Lung microvascular endothelial cell (primary cell): ENCODE measurements around the gene ENOX1. TPM values are rescaled to one million over a fixed set of nuclear protein-coding genes. Genes with fewer than 3 reads are reported as not detected.

Source experiments
- DNase-seq, 2 donors: peaks; one replicate each; pipeline versions ENCODE4 v3.0.0 to v3.0.0-alpha.2; 2010; ENCODE audit warnings: low read depth in 2 of 2
- total RNA-seq: library from RNA; depleted of rRNA; stranded (reverse); fragments of >200 nt; gene quantifications from 2 replicates; pipeline ENCODE4 v1.2.1, GENCODE V29; 2014

ENOX1 gene
- total RNA-seq, 1 donor from 2014 or later = under 0.01 TPM

DNA sequence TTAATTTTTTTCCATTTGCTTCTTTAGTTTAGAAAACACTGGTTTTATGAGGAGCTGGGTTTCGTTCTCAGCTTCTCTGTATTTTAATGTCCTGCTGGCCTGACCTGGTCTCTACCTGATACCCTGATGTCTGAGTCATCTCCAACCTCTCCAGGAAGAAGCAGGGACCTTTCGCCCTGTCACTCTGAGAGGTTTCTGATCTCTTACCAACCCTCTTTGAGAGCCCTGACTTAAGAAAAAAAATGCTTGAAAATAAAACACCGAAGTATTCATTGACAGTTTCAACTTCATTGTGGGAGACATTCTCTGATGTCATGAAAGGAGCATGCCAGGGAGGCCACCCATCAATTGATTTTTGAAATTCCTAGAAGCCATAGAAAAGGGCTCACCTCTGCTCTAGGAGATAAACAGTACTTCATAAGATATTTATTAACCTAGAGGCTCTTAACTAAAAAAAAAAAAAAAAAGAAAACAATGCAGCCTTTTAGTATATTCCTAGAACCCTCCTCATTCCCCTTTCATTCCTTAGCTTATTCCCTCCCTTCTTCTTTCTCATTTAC, 234.8 kb downstream of the ENOX1 start:
- no peak for DNase-seq

DNA sequence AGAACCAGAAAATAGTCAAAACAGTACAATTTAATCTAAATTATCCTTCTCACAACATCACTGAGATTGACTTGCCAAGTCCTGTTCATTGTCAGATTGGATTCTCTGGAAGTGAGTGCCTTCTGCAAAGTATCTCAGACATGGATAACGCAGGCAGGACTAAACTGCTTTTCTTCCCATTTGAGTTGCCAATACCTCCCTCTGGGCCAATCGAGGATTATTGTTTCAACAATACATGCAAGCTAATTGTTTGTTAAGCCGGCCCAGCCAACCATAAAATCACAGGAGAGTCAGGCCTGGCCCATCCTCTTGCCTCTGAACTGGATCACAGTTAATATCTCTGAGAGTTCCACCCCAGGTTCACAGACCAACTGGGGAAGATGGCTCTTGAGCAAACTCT, 240.0 kb downstream of the ENOX1 start:
- no peak for DNase-seq

DNA sequence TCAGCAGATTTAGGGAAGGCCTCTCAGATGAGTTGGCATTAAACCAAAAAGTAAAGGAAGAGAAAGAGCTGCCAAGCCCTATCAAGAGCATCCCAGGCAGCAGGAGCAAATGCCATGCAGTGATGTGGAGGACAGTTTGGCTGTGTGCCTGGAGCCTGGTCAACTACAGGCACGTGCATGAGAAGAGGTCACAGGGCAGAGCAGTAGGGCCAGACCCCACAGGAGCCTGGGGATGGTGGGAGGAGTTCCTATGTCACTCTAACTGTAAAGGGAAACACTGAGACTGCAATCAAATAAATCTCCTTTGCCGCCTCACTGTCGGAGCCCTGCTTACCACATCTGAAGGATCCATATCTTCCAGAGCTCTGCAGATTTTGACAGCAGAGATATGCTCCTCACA, 240.5 kb downstream of the ENOX1 start:
- DNase-seq = peak in 1 of 2 donors; percentile 22

DNA sequence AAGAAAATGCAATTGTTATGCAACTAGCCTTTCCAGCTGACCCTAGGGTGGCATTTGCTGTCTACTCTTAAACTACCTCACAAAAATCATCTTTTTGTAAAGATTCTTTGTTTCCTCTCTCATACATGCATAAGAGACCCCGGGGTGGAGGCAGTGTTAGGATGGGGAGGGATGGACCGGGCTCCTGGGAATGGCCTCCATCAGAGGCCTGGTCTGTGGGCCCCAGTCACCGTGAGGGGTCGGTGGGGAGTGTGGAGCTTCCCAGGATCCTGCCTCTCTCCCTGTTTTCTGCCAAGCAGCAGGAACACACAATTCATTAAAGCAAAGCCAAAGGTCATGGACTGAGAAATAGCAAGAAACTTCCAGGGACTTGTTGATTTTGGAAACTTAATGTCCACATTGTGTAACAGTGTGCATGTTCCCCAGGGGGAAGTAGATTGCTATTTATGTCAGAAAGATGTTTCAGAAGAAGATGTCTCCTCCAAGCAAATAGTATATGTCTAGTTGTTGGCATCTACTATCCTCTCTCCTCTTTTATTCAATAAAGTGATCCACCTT, 241.4 kb downstream of the ENOX1 start:
- no peak for DNase-seq

DNA sequence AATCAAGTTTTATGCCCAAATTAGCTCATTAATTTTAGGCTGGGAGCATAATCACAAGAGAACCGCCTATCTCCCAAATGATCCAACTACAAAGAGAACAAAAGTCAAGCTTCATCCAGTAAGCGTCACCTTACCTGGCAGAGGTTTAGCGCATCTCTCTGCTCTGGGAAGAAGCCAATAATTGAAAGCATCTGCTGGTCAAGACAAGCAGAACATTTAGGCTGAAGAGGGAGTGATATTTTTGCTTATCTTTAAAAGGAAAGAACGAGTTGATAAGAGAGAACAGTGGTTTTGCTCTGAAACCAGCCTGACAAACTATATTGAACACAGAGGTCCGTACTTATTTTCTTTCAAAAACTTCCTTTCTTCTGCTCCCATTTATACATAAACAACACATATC, 242.1 kb downstream of the ENOX1 start:
- no peak for DNase-seq

DNA sequence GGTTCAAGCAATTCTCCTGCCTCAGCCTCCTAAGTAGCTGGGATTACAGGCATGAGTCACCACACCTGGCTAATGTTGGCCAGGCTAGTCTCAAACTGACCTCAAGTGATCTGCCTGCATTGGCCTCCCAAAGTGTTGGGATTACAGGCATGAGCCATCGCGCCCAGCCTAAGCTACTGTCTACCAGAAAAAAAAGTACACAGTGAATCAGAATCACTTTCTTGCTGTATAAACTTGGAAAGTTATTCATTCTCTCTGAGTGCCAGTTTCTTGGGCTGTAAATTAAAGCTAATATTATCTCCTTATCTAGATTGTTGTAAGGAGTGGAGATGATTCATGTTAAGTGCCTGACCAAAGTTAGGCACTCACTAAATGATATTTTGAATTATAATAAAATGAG, 242.8 kb downstream of the ENOX1 start:
- no peak for DNase-seq

DNA sequence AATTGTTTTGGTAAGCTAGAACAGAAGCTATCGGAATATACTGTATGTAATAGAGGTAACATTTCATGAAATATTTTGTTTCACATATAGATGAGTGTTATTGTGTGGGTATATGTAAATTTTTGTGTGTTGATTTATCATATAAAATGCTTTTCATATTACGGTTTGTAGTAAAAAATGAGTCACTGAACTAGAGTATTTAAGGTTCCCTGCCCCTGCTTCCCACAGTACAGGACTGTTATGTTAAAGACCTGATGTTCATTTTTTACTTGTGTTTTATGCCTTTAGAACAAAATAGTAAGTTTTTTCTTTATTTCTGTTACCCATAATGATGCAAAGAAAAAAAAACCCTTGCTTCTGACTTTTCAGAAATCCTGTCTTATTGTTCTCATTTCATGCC, 243.4 kb downstream of the ENOX1 start:
- DNase-seq = no peak

DNA sequence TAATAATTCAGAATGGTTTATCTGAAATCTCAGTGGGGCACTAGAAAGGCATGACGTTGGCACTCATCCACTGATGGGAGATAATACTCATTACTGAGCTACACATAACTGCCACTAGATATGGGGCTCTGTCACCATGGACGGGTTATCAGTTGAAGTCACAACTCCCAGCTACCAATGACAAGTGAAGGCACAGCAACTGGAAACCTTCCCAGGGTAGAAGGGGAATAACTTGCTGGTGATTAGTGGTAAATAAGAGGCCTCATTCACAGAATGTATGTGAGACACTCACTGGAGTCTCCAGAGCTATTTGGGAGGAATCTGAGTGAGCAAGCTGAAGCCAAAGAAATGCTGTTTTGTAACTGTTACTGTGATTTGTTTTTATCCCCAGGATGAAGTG, 249.6 kb downstream of the ENOX1 start:
- no peak for DNase-seq

DNA sequence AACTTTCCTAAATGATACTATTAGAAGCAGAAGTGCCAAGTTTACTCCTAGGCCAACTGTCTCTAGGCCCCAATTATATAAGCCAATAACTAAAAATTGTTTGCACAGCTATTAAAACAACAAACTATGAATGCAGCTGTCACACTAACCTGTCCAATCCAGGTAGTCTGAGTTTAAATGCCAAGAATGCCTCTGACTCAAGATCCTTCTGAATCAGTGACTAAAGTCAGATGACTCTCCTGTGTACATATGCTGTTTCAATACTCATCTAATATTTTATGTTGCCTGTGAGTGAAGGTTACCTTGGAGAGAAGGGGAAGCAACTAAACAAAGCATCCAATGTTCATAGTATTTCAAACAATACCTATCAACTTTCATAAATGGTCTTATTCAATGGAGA, 257.0 kb downstream of the ENOX1 start:
- no peak for DNase-seq

DNA sequence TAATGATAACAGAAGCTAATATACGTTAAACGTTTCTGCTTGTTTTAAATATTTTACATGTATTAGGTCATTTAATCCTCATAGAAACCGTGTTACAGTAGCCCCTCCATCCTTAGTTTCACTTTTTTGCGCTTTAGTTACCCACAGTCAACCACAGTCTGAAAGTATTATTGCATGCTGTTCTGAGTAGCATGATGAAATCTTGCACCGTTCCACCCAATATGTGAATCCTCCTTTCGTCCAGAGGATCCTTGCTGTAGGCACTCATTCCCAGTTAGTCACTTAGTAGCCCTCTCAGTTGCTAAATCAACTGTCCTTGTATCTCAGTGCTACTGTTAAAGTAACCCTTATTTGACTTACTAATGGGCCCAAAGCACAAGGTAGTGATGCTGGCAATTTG, 257.8 kb downstream of the ENOX1 start:
- no peak for DNase-seq

DNA sequence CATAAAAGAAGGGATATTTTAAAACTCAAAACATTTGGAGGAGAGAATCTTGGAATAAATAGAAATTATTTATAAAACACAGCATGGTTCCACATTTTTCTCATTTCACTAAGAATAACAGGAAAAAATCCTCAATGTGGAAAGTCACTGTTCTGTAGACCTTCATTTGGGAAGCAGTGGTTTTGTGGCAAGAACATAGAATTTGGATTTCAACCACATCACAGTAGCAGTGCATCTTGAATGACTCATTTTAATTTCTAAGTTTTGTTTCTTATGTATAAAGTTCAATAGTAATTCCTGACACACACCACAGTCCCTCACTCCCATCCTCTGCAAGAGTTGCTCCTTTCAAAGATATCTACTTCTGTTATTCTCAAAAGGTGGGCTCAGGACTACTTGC, 264.0 kb downstream of the ENOX1 start:
- no peak for DNase-seq

DNA sequence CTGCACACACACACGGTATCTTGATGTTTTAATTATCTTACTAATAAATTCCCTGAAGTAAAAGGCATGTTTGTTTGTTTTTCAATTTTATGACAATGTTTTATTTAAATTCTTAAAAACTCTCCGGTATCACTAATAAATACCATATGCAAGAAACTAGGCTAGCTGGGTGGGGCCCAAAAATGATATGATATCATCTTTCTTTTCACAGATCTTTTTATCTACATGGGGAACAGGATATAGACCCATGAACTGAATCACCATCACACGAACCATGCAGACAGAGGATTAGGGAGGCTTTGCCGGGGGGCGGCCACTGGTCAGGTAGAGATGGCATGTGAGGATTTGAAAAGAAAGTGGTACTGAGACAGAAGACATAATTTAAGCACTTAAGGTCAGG, 266.4 kb downstream of the ENOX1 start:
- DNase-seq = no peak

DNA sequence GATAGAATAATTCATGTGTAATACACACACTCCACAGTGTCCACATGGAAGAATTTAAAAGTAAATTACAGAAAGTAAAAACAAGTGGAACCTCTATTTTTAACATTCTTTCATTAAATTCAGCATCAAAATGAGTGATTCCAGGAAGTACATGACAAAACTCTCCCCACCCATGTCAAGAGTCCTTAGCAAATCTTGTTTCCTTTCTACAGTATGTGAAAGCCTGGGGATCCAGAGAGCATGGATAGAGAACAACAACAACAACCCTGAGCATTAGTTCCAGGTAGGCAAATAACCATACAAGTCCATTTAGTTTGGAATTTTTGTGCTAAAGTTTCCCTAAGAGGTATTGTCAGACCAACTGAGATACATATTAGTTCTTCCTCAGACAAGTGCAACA, 267.9 kb downstream of the ENOX1 start:
- DNase-seq = no peak

DNA sequence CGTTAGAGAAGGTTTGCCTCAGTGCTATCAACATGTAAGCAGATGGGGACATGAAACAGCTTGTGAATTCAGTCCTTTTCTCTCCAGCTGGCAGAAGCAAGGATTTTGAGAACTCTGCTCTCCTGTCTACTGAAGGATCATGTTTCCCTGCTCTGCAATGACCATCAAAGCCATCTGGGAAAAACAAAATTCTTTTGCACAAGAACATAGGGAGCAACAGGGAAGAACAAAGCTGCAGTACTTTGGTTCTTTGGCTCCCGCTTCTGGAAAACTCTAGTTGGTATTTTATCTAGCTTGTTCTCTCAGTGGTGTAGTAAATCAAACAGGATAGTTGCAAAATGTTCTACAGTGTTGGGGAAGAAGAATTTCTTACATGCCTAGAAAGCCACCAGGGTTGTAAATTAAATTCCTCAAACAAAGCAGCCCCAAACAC, 270.4 kb downstream of the ENOX1 start:
- no peak for DNase-seq

DNA sequence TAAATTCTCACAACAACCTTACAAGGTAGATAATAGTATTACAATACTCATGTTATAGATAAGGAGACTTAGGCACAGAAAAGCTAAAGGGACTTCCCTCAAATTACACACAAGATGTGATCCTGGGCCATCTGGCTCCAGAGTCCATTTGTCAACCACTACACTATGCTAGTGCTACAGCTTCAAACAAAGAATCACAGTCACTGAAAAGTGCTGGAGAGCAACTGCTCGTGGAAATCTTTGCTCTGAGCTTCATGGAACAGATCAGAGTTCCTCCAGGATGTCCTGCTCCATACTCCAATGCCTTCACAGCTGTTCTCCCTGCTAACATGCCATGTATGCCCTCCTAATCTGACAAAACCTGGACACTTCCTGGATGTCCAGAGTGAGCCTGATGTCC, 271.2 kb downstream of the ENOX1 start:
- no peak for DNase-seq

DNA sequence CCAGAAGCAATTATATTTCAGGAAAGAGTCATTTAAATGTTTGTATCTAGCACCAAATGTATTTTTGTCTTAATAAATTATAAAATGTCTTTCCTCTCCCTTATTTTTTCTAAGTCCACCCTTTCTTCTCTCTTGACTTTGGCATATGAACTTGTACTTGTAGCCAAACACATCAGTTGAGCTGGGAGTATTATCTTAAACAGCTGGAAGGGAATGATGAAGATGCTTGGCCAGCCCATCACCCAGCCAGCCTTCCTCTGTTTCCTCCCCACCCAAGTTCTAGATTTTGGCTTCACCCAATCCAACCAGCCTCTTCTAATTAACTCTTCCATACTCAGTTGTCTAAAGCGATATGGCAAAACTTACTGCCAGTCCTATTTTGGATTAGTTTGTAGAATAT, 272.5 kb downstream of the ENOX1 start:
- no peak for DNase-seq

DNA sequence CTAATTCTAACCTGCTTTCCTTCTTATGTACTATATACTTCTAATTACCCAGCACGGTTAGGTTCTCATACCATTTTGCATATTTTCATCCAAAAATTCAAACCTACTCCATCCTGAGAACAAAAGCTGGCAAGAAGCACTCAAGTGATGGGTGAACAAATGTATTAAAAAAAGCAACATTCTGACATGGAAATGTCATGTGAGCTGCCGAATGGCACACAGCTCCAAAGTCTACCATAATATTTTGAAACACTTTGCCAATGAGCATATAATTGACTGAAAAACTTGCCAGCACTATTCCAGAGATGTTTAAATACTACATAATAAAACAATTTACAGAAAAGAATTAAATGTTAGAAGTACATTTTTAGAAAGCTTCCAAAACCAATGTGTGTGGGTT, 274.6 kb downstream of the ENOX1 start:
- no peak for DNase-seq

DNA sequence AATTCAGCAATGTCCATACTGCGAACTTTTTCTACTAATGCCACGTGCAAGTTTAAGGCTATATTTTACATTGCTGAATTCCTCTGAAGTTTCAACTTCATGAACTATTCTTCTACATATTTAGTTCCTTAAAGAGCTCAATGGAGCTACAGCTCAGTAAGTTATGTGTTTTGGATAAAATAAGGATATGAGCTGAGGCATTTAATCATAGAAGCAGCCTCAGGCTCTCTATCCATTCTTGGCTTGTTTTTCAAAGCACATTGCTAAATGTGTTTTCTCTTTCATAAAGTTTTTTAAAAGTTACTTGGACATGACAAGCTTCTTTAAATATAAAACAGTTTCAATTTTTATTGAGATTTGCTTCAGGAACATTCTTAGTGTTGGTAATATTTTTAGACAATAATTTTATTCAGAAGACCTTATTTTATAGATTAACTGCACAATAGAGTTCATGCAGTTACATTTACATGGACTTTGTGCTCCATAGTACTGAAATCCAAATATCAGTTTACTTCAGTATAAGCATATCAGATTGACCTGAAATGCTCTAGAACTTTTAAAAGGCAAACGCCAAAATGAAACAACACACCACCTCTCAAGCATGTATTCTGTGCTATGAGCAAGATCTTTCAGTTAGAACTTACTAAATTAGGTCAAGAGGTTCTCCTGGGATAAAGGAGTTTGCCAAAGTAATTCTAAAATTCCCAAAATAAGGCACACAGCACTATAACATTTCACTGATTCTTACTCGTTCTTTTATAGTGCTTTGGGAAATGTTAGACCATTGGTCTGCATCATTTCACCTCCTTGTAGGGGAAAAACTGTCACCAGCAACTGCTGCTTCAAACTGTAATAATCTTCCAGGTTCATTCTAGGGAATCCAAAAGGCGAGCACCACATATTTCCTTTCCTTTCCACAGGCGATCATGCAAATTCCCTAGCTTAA, 275.5 kb downstream of the ENOX1 start:
- no peak for DNase-seq

DNA sequence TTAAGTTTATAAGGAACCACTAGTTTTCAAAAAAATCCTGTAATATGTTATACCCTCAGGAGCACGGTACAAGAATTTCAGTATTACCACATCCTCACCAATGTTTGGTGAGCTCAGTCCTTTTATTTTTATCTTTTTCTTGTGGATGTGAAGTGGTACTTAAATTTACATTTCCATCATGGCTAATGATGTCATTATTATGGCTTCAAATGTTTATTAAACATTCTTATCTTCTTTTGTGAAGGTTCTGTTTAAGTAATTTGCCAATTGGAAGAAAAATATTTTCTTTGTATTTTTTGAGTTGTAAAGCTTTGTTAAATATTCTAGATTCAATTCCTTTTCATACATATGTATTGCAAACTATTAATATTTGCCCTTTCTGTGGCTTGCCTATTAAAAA, 291.0 kb downstream of the ENOX1 start:
- no peak for DNase-seq

DNA sequence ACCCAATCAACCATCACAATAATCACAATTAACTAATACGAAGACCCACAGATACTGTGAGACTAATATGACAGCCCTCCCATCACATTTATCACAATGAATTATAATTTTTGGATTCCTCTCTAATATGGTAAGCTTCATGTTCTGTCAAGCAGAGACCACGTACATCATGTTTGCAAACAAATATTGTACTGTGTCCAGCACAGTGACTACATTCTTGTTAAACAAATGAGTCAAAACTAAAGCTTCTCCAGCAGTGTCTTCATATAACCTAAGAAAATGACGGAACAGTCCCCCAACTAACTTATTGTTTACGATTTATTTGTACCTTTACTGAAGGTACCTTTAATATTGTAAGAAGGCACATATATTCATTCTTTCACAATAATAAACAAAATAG, 292.6 kb downstream of the ENOX1 start:
- no peak for DNase-seq

DNA sequence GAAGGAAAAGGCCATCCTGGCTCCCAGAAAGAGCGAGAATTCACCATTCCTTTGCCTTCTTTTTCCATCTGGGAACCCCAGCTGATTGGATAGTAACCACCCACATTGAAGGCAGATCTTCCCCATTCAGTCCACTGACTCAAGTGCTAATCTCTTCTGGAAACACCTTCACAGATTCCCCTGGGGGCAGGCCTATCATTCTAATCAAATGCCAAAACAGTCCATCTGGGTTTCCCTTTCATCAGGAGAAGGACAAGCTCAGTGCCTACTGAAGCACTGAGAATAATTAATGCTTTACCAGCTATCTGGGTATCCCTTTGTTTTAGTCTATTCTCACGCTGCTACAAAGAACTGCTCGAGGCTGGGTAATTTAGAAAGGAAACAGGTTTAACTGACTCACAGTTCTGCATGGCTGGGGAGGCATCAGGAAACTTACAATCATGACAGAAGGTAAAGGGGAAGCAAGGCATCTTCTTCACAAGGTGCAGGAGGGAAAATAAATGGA, 293.2 kb downstream of the ENOX1 start:
- DNase-seq = peak in 1 of 2 donors; percentile 5

DNA sequence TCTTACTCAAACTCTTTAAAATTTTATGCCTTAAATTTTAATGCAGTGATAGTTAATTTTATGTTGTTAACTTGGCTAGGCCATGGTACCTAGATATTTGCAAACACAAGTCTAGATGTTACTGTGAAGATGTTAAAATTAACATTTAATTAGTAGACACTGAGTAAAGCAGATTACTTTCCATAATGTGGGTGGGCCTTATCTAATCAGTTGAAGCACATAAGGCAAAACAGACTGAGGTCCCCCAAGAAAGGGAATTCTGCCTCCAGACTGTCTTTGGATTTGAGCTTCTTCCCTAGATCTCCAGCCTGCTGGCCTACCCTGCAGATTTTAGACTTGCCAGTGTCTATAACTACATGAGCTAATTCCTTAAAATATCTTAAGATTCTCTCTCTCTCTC, 294.0 kb downstream of the ENOX1 start:
- DNase-seq = no peak

DNA sequence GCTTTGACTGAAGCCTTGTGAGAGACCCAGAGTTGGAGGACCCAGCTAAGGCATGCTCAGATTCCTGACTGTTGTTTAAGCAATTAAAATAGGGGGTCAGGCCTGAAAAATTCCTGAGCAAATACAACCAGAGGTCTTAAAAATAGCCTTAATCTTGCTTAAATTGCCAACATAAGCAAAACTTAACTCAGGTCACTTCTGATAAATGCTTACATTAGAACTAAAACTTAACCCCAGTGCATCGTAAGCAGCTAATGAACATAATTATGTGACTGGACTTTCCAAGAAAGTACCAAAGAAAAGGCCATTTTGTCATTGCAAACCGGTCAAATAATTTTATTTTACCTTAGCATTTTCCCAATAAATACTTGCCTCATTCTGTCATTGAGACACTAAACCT, 294.5 kb downstream of the ENOX1 start:
- no peak for DNase-seq
